T1000 (cell line): Measurements from ENCODE around the gene BCAS3.

Experiments
- DNase-seq: peaks from one replicate; lab custom pipeline; 2025; ENCODE audit warnings: mixed read lengths; lab: John Stamatoyannopoulos, UW

The BCAS3 gene

DNA sequence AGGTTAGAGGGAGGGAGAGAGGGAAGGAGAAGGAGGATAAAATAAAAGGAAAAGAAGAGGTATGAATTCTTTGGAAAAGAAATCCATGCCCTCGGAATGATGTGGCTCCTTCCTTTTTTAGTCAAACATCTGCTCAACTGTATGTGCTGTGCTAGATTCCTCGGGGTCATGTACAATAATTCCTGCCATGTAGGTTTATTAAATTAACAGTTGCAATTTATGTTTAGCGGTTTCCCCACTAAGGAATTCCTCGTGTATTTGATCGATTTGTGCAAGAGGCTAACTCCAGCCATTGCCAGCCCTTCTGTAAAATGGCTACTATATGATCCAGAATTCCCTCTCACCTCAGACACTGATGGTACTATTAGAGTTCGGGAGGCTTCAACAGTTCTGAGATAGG lies 639.0 kb downstream of the BCAS3 start:
- DNase-seq, result no peak

DNA sequence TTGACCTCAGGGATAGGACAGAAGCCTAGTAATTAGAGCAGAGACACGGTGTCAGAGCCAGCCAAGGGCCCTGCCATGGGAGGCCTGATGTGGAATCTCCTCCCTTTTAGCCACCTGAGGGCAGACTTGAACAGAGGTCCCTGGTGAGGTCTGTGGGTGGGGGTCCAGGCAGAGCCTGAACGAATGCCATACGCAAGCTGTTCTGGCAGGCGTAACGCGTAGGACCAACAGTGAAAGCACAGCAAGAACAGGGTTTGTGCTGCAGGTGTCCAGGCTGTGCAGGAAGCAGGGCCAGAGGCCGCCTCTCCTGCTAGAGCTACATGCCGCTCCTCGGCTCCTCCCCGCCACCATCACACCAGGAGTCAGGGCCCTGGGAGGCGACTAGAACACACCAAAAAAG lies 640.1 kb downstream of the BCAS3 start:
- no peak for DNase-seq

DNA sequence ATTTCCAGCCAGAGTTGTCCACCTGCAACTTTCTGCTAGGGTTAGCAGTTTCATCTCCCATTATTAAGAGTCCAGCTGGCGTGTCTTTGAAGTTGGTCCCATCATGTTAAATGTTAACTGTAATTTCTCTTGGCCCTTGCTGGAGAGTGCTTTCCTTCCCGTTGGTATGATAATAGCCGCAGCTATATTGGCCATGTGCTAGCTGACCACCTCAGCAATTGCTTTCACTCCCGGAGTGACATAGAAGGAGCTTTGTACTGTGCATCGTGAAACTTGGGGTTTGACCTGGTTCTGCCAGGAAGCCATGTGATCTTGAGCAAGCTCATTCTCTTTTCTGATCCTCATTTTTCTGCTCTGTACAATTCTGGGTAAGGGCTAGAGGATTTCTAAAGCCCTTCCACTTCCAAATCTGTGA lies 641.0 kb downstream of the BCAS3 start:
- DNase-seq, result no peak

DNA sequence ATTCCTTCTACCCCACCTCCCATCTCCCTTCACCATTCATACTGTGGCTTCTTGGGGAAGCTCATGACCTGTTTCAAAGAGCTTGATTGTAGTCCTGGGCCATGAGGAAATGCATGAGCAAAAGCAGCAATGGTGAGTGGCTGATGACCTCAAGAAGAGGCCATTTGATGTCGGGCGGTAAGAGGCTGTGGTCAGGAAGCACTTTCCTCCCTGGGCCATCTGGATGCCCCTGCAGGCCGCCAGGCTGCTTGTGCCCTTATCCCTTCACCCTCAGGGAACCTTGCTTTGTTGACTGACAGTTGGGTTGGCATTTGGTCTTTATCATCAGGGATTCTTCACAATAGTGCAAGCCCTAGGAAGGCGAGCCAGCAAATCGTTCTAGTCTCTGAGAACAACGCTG lies 643.7 kb downstream of the BCAS3 start:
- DNase-seq, result no peak

DNA sequence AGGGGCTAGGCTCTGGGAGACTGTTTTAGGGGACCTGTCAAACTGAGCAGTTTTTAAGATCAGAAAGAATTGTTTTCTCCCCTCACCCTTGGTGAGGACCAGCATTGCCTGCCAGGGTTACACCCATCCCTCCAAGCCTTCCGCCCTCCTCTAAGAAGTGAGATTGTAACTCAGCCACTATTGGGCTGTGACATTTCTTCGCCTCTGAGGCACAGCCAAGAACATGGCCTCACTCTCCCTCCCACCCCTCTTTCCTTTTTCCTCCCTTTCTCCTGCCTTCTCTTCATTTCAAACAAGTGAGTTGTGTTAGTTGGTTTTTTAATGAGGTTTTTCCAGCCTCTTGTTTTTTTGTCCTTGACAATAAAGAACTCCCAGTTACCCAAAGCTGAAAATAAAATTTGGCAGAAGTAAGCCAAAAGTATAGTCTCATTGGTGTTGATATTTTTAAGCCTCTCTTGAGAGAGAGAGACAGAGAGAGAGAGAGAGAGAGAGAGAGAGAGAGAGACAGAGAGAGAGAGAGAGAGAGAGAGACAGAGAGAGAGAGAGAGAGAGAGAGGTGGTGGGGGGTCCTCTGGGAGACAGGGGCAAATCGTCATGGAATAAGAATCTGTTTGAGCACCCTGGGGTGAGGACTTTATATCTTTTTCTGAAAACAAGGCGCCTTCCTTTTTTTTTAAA lies 644.8 kb downstream of the BCAS3 start:
- DNase-seq, result no peak

DNA sequence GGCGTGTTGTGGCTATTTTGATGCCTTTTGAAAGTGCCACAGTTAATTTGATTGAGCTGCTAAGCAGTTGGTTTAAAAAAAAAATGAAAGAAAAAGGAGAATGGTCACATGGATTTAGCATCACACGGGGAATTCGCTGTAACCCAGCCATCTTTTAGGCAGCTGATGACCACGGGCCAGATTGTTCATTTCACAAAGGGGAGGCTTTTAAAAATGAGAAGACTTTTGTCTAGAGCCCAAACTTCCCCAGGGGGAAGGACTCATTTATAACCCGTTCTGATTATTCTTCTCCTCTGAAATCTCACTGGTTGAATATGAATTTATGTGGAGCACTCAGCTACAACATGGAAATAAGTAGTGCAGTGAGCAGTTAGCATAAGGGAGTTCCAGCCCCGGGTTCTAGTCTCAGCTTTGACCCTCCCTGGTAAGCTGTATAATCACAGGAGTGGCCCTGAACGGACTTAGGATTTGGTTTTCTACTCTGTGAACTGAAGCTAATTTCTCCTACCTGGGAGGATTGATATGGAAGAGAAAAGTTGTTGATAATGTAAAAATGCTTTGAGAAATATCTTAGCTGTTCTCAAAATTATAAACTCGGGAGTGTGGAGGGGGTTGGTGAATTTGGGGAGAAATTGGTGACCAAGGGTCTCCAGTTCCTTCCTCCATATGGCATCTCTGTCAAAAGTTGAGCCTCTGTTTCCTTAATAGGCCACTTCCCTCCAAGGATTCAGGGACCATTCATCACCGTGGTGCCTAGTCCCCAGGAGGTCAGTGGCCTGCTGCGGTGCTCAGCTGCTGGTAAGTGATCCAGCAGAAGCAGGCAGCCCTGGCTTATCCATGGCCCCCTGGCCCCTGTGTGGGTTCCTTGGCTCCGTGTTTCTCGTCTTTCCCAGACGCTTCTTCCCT lies 645.6 kb downstream of the BCAS3 start:
- no peak for DNase-seq

DNA sequence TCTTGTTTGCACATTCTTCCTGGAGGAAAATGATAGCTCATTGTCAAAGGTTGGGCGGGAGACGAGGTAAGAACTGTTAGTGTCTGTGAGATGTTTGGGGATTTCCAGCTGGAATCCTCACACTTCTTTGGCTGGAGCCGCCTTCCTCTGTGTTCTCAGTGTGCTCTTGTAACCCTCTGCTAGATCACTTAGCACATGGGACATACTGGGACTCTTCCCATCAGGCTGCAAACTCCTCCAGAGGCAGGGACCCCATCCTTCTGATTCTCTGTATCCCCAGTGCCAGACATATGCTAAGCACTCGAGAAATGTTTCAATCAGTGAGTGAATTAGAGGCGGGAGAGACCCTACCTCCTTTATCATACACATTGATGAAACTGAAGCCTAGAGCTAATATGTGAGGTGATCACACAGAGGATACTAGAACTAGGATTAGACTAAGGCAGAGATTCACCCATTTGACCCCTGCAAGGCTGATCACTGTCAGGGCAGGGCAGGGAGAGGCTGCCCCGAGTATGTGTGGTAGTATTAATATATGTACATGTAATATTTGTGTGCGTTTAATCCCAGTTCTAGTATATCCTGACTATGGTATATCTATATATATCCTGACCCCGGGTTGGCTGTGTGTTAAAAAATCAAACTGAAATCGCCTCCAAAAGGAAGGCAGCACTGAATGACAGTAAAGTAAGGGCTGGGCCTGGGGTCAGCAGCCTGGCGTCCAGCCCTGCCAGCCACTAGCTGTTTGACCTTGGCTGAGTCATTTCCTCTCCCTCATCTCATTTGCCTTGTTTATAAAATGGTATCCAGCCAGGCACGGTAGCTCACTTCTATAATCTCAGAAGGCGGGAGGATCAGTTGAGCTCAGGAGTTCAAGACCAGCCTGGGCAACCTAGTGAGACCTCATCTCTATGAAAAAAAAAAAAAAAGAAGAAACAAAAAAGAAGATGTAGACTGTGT lies 646.5 kb downstream of the BCAS3 start:
- no peak for DNase-seq

DNA sequence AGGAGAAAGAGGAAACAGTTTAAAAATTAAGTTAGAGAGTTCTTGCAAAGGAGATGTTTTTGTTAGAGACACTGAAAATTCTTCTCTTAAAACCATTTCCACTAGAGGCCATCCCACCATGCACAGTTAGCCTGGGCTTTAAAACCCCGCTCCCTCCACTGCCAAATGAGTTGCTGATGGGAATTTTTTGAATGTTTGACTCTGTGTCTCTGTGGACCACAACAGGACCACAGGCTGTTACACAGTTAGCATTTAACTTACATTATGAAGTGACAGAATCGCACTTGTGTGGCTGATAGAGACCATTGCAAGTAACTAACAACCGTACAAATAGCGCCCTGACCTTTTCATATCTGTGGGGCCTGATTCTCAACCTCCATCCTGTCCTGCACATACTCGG lies 647.3 kb downstream of the BCAS3 start:
- no peak for DNase-seq

DNA sequence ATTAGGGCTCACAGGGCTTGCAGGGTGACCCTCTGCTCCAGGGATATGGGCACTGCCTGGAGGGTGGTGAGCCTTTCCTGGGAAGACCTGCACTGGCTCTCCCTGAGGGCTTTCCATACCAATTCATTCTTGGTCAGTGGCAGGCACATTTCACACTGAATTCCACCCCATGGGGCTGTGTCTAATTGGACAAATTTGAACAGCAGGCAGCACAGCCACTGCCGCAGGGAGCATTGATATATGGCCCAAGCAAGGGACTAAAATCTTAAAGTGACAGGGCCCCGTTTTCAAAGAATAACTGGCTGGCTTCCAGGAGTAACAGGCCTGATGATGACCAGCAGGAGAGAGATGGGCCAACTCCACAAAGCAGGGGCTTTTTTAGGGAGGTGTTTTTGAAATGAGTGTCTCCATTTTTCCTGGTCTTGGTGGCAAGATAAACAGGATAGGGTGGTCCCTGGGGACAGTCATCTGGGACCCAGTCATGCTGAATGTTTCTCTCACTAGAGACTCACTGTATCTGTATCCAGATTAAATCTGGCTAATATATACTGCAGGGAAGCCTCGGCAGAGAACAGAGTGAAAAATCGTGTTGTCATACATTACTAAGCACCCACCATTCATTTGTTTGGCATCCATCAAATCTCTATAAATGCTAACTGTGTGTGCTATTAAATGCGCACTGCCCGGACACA lies 647.9 kb downstream of the BCAS3 start:
- peak; percentile 95 for DNase-seq

- DNase-seq, result peak; percentile 52
Observed at GRCh38 chr17:61326330-61326729, 648.7 kb downstream of the BCAS3 start.

- DNase-seq, result no peak
Observed at GRCh38 chr17:61328351-61328750, 650.7 kb downstream of the BCAS3 start.

DNA sequence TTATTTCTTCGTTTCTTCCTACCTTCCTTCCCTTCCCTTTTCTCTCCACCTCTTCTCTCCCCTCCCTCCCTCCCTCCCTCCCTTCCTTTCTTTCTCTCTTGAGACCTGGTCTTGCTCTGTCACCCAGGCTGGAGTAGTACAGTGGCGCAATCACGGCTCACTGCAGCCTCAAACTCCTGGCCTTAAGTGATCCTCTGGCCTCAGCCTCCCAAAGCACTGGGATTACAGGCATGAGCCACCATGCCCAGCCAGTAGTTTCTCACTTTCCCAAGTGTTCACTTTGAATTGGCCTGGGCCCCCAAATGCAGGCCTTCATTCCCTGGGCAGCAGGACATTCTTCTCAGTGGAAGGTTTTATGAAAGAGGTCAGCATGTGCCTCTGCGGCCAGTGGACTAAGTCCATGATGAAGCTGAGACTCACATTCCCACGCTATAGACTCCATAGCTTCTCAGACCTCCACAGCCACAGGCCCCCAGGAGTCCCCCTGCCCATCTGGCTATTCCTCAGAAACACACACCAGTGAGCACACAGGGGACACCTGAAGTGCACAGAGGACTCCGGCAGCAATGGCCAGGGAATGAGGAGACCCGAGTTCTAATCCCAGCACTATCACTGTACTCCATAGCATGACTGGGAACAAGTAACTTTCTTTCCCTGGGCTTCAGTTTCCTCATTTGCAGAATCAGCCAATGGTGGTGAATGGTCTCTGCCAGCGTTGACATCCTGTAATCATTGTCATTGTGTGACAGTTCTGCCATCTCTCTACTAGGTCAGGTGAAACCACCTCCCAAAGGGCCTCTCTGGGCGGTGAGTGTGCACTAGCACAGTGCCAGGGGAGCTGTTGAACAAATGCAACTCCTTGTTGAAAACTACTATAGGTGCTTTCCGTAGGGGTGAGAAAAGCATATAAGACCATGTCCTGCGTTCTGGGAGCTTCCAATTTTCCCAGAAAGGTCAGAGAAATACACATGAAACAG lies 652.8 kb downstream of the BCAS3 start:
- DNase-seq, result no peak

DNA sequence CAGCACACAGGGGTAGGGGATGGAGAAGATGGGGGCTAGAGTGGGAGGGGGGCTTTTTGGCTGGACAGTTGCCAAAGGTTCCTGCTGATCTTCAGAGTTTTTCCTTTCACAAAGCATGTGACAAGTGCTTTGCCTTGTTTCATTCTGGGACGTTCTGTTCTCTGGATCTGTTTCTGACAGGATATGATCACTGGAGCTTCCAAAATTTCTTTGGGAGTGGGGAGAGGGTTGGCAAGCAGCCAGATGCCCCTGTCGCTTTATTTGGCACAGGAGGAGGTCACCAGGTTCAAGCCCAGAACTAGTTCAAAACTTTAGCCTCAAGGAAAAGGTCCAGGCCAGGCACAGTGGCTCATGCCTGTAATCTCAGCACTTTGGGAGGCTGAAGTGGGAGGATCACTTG lies 653.5 kb downstream of the BCAS3 start:
- no peak for DNase-seq

- no peak for DNase-seq
Observed at GRCh38 chr17:61331886-61332285, 654.2 kb downstream of the BCAS3 start.

- DNase-seq, result no peak
Observed at GRCh38 chr17:61333136-61333535, 655.5 kb downstream of the BCAS3 start.

GRCh38 chr17:61334673-61335072 lies 657.0 kb downstream of the BCAS3 start:
- DNase-seq, result no peak

DNA sequence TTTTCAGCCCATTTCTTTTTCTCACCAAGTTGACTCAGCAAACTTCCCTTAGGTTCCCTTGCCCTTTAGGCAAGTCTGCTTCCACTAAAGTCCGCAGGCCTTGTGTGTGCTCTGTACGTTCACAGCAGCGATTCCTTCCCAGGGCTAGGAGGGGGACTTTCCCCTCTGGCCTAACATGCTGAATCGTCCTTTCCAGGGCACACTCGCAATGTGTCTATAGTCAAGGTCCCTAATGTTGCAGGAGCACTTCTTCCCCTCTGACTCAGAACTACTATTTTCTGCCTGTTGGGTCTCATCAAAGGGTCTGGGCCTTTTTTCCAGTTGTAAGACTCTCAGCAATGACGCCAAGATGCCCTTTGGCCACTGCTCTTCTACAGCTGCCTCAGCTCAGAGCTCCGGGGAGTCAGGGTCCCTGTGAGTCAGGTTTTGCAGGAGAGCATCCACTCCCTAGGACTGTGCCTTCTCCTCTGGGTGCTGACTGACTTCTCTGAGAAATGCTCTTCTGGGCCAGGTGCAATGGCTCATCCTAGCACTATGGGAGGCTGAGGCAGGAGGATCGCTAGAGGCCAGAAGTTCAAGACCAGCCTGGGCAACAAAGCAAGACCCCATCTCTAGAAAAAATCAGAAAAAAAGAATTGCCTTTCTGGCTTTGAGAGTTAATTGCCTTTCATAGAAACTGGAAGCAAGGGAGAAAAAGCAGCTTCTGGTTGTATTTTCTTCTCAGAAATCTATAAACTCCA lies 657.6 kb downstream of the BCAS3 start:
- peak; percentile 94 for DNase-seq

GRCh38 chr17:61335845-61336655 lies 658.4 kb downstream of the BCAS3 start:
- DNase-seq, result no peak

DNA sequence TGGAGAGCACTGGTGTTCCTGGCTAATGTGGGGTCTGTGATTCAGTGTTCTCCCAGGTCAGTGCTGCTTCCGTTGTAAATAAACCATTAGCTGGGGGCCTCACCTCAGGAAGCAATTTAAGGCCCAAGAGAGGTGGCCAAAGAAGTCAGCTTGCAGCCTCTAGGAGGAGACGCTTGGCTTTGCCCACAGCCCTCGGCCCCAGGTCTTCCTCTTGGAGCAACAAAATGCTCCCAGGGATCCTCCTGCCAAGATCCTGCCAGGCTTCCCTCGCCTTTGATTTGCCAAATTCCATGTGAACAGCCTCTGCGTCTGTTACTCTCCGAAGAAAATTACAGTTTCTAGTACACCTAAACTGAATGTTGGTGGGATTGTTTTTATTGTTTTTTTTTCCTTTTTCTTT lies 659.6 kb downstream of the BCAS3 start:
- DNase-seq, result no peak
